HepG2 (cell line): ENCODE measurements around the gene COL9A3. TPM values are rescaled to one million over a fixed set of nuclear protein-coding genes. Genes with fewer than 3 reads are reported as not detected.

ENCODE experiments used
- CEBPB ChIP-seq: IDR thresholded peaks from 2 replicates; pipeline ENCODE4 v1.6.1; 2011; ENCODE audit warnings: low read depth, low read length, improper control_type of control experiment, borderline replicate concordance
- GABPB1 ChIP-seq: IDR thresholded peaks from 2 replicates; pipeline ENCODE4 v1.6.1; 2016; ENCODE audit warnings: mild to moderate bottlenecking, missing genetic modification reagents, moderate library complexity, missing compliant biosample characterization
- HNF4G ChIP-seq, 2 experiments: sonication (generic) in 1 of 2; formaldehyde crosslinking in 1 of 2; IDR thresholded peaks; 2 replicates each; pipeline versions ENCODE4 v1.4.0 to v1.6.1; 2011 to 2020; ENCODE audit warnings: borderline replicate concordance in 2 of 2, low read depth in 2 of 2, mild to moderate bottlenecking in 2 of 2, low read length in 1 of 2, missing genetic modification reagents in 1 of 2, moderate library complexity in 1 of 2
- HNRNPK ChIP-seq: fragments of 200-400 bp; formaldehyde crosslinking; IDR thresholded peaks from 2 replicates; pipeline ENCODE4 v1.6.1; 2018; ENCODE audit warnings: low read length, low read depth, moderate library complexity, mild to moderate bottlenecking; ENCODE audit not compliant: poor library complexity, severe bottlenecking
- IKZF4 ChIP-seq: sonication (generic); formaldehyde crosslinking; IDR thresholded peaks from 2 replicates; pipeline ENCODE4 v1.5.1; 2020; ENCODE audit warnings: borderline replicate concordance, mild to moderate bottlenecking, low read depth, missing genetic modification reagents; ENCODE audit errors: not compliant biosample characterization
- MTA3 ChIP-seq: sonication (generic); formaldehyde crosslinking; IDR thresholded peaks from 2 replicates; pipeline ENCODE4 v1.4.0; 2020; ENCODE audit warnings: missing genetic modification reagents
- SRF ChIP-seq: IDR thresholded peaks from 2 replicates; pipeline ENCODE4 v1.6.1; 2011; ENCODE audit warnings: mild to moderate bottlenecking, low read depth, low read length, moderate library complexity
- SUZ12 ChIP-seq: fragments of 150-350 bp; IDR thresholded peaks from 2 replicates; pipeline ENCODE4 v1.6.1; 2014; ENCODE audit warnings: low read depth, low read length
- TARDBP ChIP-seq: sonication (generic); formaldehyde crosslinking; IDR thresholded peaks from 2 replicates; pipeline ENCODE4 v1.8.0; 2022; ENCODE audit warnings: mild to moderate bottlenecking, missing genetic modification reagents
- ZMAT3 ChIP-seq: sonication (generic); formaldehyde crosslinking; conservative IDR thresholded peaks from 2 replicates; pipeline ENCODE4 v1.7.0; 2021; ENCODE audit warnings: missing genetic modification reagents
- ZNF367 ChIP-seq: sonication (generic); formaldehyde crosslinking; IDR thresholded peaks from 2 replicates; pipeline ENCODE4 v1.4.0; 2020; ENCODE audit warnings: missing genetic modification reagents, borderline replicate concordance
- ZNF468 ChIP-seq: sonication (generic); formaldehyde crosslinking; IDR thresholded peaks from 2 replicates; pipeline ENCODE4 v1.8.0; 2022; ENCODE audit warnings: mild to moderate bottlenecking, moderate library complexity, missing genetic modification reagents
- ZNF598 ChIP-seq: sonication (generic); formaldehyde crosslinking; IDR thresholded peaks from 2 replicates; pipeline ENCODE4 v1.5.1; 2020; ENCODE audit warnings: mild to moderate bottlenecking, missing genetic modification reagents, borderline replicate concordance
- ZSCAN31 ChIP-seq: sonication (generic); formaldehyde crosslinking; IDR thresholded peaks from 2 replicates; pipeline ENCODE4 v1.5.0; 2020; ENCODE audit warnings: low read depth, mild to moderate bottlenecking, missing genetic modification reagents
- polyA plus RNA-seq, 8 experiments: library from polyadenylated mRNA; depleted of rRNA in 3 of 8; stranded (reverse) in 7 of 8; unstranded in 1 of 8; fragments of >200 nt; fragmentation: Illumina TruSeq in 4 of 8; extraction: Trizol in 4 of 8; gene quantifications; 2 replicates each; pipeline versions ENCODE4 v1.2.1 to v1.2.3, GENCODE V29; 2011 to 2016; ENCODE audit warnings: low read depth in 4 of 8, missing spikeins in 1 of 8, mixed read lengths in 1 of 8; ENCODE audit not compliant: insufficient read depth in 1 of 8
- total RNA-seq, 5 experiments: library from RNA; depleted of rRNA; stranded (reverse); fragments of >200 nt; fragmentation: Illumina TruSeq; extraction: Trizol; gene quantifications; 2 replicates each; pipeline ENCODE4 v1.2.3, GENCODE V29; 2016; ENCODE audit warnings: low read depth in 1 of 5
- TF ChIP-seq, protein P1 (sequence below): sonication (generic); formaldehyde crosslinking; IDR thresholded peaks from 2 replicates; pipeline ENCODE4 v1.8.1; 2023; ENCODE audit warnings: missing genetic modification reagents, inconsistent platforms, borderline replicate concordance
- TF ChIP-seq, protein P2 (sequence below): sonication (generic); formaldehyde crosslinking; IDR thresholded peaks from 2 replicates; pipeline ENCODE4 v1.4.0; 2020; ENCODE audit warnings: mild to moderate bottlenecking, missing genetic modification reagents
- TF ChIP-seq, protein P3 (sequence below): sonication (generic); formaldehyde crosslinking; IDR thresholded peaks from 2 replicates; pipeline ENCODE4 v1.5.0; 2020; ENCODE audit warnings: mild to moderate bottlenecking, missing genetic modification reagents, moderate library complexity
- TF ChIP-seq, protein P4 (sequence below): sonication (generic); formaldehyde crosslinking; conservative IDR thresholded peaks from 2 replicates; pipeline ENCODE4 v1.4.0; 2020; ENCODE audit warnings: missing genetic modification reagents
- TF ChIP-seq, protein P5 (sequence below): sonication (generic); formaldehyde crosslinking; IDR thresholded peaks from 2 replicates; pipeline ENCODE4; 2020; ENCODE audit warnings: missing genetic modification reagents, mild to moderate bottlenecking, borderline replicate concordance

Gene COL9A3
- total and polyA plus RNA-seq, 2 of the 13 experiments (the other 11 are each of a cell fraction or from before 2014, with no cell fraction given) = 155 to 204 TPM

DNA sequence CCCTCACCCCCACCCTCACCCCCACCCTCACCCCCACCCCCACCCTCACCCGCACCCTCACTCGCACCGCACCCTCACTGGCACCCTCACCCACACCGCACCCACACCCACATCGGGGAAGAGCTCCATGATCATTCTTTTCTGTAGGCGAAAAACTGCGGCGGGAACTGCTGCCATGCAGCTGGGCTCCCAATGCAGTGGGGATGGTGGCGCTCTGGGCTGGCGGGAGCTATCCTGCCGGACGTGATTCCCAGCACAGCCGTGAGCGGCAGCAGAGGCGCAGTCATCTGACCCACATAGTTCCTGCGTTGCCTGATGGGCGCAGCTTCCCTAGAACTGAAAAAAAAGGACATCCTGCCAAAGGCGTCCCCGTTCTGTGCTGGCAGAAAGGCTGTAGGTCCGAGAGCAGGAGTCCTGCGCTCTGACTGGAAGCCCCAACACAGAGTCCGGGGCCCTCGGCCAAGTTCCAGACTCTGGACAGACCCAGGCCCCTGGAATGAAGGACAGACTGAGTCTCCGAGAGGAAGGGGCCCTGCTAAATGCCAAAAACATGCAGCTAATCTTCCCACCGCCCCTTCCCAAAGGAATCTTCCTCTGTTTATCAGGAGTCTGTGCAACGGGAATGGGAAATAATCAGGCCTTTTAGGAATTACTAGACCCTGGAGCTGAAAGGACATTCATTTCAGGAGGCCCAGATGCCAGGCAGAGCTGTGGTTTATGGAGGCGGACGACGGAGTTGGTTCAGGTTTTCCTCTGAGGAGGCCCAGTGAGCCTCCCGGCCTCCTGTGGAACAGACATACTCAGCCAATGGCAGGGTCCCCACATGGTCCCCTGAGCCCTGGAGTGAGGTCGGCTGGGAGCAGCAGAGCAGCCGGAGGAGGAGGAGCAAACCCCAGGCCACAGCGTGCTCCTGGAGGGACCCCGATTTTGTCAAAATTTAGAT, 58.8 kb downstream of the COL9A3 start (continued):
- peak; percentile 75 for TF ChIP-seq IKZF4
- TF ChIP-seq HNRNPK = peak; percentile 93
- TF ChIP-seq ZNF468 = no peak
- peak; percentile 10; the same call in 1 of the 2 replicates for TF ChIP-seq SUZ12
- TF ChIP-seq ZNF367 = no peak
- no peak for TF ChIP-seq TARDBP (CRISPR knock-in tag)
- no peak for TF ChIP-seq SRF
- TF ChIP-seq, protein P1, sequence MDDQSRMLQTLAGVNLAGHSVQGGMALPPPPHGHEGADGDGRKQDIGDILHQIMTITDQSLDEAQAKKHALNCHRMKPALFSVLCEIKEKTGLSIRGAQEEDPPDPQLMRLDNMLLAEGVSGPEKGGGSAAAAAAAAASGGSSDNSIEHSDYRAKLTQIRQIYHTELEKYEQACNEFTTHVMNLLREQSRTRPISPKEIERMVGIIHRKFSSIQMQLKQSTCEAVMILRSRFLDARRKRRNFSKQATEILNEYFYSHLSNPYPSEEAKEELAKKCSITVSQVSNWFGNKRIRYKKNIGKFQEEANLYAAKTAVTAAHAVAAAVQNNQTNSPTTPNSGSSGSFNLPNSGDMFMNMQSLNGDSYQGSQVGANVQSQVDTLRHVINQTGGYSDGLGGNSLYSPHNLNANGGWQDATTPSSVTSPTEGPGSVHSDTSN (CRISPR knock-in tag) = no peak
- TF ChIP-seq GABPB1 (CRISPR knock-in tag) = peak; percentile 69
- TF ChIP-seq, protein P2, sequence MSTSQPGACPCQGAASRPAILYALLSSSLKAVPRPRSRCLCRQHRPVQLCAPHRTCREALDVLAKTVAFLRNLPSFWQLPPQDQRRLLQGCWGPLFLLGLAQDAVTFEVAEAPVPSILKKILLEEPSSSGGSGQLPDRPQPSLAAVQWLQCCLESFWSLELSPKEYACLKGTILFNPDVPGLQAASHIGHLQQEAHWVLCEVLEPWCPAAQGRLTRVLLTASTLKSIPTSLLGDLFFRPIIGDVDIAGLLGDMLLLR = peak; percentile 71; the same call in 1 of the 2 replicates
- TF ChIP-seq ZNF598 (CRISPR knock-in tag) = no peak; the same call in 1 of the 2 replicates
- TF ChIP-seq, protein P3, sequence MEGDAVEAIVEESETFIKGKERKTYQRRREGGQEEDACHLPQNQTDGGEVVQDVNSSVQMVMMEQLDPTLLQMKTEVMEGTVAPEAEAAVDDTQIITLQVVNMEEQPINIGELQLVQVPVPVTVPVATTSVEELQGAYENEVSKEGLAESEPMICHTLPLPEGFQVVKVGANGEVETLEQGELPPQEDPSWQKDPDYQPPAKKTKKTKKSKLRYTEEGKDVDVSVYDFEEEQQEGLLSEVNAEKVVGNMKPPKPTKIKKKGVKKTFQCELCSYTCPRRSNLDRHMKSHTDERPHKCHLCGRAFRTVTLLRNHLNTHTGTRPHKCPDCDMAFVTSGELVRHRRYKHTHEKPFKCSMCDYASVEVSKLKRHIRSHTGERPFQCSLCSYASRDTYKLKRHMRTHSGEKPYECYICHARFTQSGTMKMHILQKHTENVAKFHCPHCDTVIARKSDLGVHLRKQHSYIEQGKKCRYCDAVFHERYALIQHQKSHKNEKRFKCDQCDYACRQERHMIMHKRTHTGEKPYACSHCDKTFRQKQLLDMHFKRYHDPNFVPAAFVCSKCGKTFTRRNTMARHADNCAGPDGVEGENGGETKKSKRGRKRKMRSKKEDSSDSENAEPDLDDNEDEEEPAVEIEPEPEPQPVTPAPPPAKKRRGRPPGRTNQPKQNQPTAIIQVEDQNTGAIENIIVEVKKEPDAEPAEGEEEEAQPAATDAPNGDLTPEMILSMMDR (CRISPR knock-in tag) = peak; percentile 92
- TF ChIP-seq ZSCAN31 (CRISPR knock-in tag) = no peak
- no peak for TF ChIP-seq CEBPB
- TF ChIP-seq MTA3 (CRISPR knock-in tag) = no peak
- peak; percentile 50; the same call in 1 of the 2 replicates for TF ChIP-seq ZMAT3 (CRISPR knock-in tag)
- TF ChIP-seq HNF4G (IDR thresholded peaks at IDR 0.05; ENCODE audit: borderline replicate concordance, low read depth, low read length) = 0 out of 2 replicates have a peak, but pooled peaks have one; percentile 43
- no peak for TF ChIP-seq HNF4G (CRISPR knock-in tag; IDR thresholded peaks at IDR 0.05; ENCODE audit: borderline replicate concordance, low read depth)
- TF ChIP-seq, protein P4, sequence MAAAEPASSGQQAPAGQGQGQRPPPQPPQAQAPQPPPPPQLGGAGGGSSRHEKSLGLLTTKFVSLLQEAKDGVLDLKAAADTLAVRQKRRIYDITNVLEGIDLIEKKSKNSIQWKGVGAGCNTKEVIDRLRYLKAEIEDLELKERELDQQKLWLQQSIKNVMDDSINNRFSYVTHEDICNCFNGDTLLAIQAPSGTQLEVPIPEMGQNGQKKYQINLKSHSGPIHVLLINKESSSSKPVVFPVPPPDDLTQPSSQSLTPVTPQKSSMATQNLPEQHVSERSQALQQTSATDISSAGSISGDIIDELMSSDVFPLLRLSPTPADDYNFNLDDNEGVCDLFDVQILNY (CRISPR knock-in tag) = peak; percentile 91
- TF ChIP-seq, protein P5, sequence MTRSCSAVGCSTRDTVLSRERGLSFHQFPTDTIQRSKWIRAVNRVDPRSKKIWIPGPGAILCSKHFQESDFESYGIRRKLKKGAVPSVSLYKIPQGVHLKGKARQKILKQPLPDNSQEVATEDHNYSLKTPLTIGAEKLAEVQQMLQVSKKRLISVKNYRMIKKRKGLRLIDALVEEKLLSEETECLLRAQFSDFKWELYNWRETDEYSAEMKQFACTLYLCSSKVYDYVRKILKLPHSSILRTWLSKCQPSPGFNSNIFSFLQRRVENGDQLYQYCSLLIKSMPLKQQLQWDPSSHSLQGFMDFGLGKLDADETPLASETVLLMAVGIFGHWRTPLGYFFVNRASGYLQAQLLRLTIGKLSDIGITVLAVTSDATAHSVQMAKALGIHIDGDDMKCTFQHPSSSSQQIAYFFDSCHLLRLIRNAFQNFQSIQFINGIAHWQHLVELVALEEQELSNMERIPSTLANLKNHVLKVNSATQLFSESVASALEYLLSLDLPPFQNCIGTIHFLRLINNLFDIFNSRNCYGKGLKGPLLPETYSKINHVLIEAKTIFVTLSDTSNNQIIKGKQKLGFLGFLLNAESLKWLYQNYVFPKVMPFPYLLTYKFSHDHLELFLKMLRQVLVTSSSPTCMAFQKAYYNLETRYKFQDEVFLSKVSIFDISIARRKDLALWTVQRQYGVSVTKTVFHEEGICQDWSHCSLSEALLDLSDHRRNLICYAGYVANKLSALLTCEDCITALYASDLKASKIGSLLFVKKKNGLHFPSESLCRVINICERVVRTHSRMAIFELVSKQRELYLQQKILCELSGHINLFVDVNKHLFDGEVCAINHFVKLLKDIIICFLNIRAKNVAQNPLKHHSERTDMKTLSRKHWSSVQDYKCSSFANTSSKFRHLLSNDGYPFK (CRISPR knock-in tag) = no peak
